Upper lobe of left lung (tissue), 6 donors: ENCODE results near the gene PCNP. TPM values are rescaled to one million over a fixed set of nuclear protein-coding genes. Genes with fewer than 3 reads are reported as not detected.
"Not testable (repeated sequence)": the region's sequence is repeated elsewhere in the genome, so short reads cannot be mapped to it uniquely, and the experiment has no call there.

Source experiments
- ATAC-seq, 2 donors: fragments of 200-7000 bp; cut with Tn5 transposase; one replicate each; pipeline ENCODE4 v1.9.1; 2022; ENCODE audit warnings: mild to moderate bottlenecking in 2 of 2, moderate library complexity in 2 of 2; ENCODE audit not compliant: low FRiP score in 2 of 2
- DNase-seq, 2 donors: peaks; one replicate each; pipeline ENCODE4 v3.0.0-alpha.2; 2019 to 2020
- H3K27ac ChIP-seq, 4 donors: fragments of 200-600 bp; sonication (generic); one replicate each; pipeline ENCODE4 v1.5.1; 2016 to 2019
- H3K27me3 ChIP-seq, 4 donors: fragments of 200-600 bp; sonication (generic); one replicate each; pipeline ENCODE4 v1.5.1; 2017 to 2019
- H3K36me3 ChIP-seq, 4 donors: fragments of 200-600 bp; sonication (generic); one replicate each; pipeline ENCODE4 v1.5.1; 2016 to 2019
- H3K4me1 ChIP-seq, 4 donors: fragments of 200-600 bp; sonication (generic); one replicate each; pipeline ENCODE4 v1.5.1; 2018 to 2019
- H3K4me3 ChIP-seq, 4 donors: fragments of 200-600 bp; sonication (generic); one replicate each; pipeline ENCODE4 v1.5.1; 2017 to 2019; ENCODE audit warnings: mild to moderate bottlenecking in 2 of 4, moderate library complexity in 1 of 4
- H3K9me3 ChIP-seq, 4 donors: fragments of 200-600 bp; sonication (generic); one replicate each; pipeline ENCODE4 v1.5.1; 2018 to 2019
- EP300 ChIP-seq, 4 donors: sonication (generic); formaldehyde crosslinking; IDR thresholded peaks; one replicate each; pipeline ENCODE4 v1.5.1; 2017; ENCODE audit warnings: antibody characterized with exemption in 4 of 4, control low read depth in 2 of 4
- POLR2A ChIP-seq, 4 donors: fragments of 450-650 bp; IDR thresholded peaks; one replicate each; pipeline ENCODE4 v1.5.1; 2016 to 2017; ENCODE audit warnings: antibody characterized with exemption in 4 of 4, mild to moderate bottlenecking in 2 of 4
- POLR2AphosphoS5 ChIP-seq, 2 donors: sonication (generic); formaldehyde crosslinking; IDR thresholded peaks; one replicate each; pipeline ENCODE4 v1.5.1; 2017; ENCODE audit warnings: antibody characterized with exemption in 2 of 2
- WGBS, 2 donors: methylation state at CpG; one replicate each; pipeline ENCODE4 v1.1.5; 2017 to 2018; 5-methylcytosine and 5-hydroxymethylcytosine counted together
- total RNA-seq, 6 donors: library from RNA; depleted of rRNA in 4 of 6; stranded (reverse); fragments of >200 nt in 4 of 6; gene quantifications; one replicate each; pipeline versions ENCODE4 v1.1.0 to v1.2.1, GENCODE V29; 2016 to 2021
- TF ChIP-seq, protein P1 (sequence below), 6 experiments: fragments of 450-650 bp in 4 of 6; fragments of 200-600 bp in 2 of 6; sonication (generic) in 2 of 6; IDR thresholded peaks; one replicate each; pipeline ENCODE4 v1.5.1; 2016 to 2019; ENCODE audit warnings: antibody characterized with exemption in 6 of 6
- donor health status: DM: no; HTN: no; CAD: no; lungs with moderate emphysema.
- donor health status: DM: no; HTN: yes; CAD: no; lungs with severe emphysema.

Gene PCNP
- total RNA-seq, 6 donors from 2014 or later, result 52.2 to 160 (median 96.0) TPM

DNA sequence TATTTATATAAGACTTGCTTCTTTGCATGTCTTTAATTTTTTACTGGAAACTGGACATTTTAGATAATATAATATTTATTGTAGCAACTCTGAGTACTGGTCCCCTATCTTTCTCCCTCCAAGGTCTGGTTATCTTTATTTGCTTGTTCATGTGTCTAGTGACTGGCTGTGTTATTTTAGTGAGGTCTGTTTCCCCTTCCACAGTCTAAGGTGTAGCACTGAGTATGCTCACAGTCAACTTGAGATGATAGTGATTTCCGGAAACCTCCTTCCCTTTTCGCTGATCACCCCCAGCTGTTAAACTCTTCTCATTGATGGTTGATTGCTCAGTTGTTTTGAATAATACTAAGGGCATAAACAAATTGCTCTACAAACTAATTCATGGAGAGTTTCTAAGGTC, 37.0 kb downstream of the PCNP start:
- H3K9me3 ChIP-seq, result no peaks in the 10 kb centered on the region
- no peaks in the 10 kb centered on the region for H3K4me1 ChIP-seq
- H3K4me3 ChIP-seq, result no peak overlapping the region
- no peak for DNase-seq
- TF ChIP-seq EP300 (IDR thresholded peaks at IDR 0.05) (no peak), POLR2A (IDR thresholded peaks at IDR 0.05) (no peak), POLR2AphosphoS5 (IDR thresholded peaks at IDR 0.05) (no peak)
- TF ChIP-seq, protein P1, sequence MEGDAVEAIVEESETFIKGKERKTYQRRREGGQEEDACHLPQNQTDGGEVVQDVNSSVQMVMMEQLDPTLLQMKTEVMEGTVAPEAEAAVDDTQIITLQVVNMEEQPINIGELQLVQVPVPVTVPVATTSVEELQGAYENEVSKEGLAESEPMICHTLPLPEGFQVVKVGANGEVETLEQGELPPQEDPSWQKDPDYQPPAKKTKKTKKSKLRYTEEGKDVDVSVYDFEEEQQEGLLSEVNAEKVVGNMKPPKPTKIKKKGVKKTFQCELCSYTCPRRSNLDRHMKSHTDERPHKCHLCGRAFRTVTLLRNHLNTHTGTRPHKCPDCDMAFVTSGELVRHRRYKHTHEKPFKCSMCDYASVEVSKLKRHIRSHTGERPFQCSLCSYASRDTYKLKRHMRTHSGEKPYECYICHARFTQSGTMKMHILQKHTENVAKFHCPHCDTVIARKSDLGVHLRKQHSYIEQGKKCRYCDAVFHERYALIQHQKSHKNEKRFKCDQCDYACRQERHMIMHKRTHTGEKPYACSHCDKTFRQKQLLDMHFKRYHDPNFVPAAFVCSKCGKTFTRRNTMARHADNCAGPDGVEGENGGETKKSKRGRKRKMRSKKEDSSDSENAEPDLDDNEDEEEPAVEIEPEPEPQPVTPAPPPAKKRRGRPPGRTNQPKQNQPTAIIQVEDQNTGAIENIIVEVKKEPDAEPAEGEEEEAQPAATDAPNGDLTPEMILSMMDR (IDR thresholded peaks at IDR 0.05), result no peak
- 80 to 93% methylated on average over 2 of the region's 2 CpGs for WGBS, 2 donors
- H3K27me3 ChIP-seq, result no peaks in the 10 kb centered on the region
- no peaks in the 10 kb centered on the region for H3K36me3 ChIP-seq
- no peak overlapping the region for H3K27ac ChIP-seq
- no peak for ATAC-seq

GRCh38 chr3:101613014-101613413, 39.0 kb downstream of the PCNP start:
- ATAC-seq, H3K27me3 ChIP-seq, H3K27ac ChIP-seq, DNase-seq, H3K9me3 ChIP-seq, H3K4me3 ChIP-seq, H3K36me3 ChIP-seq, H3K4me1 ChIP-seq: not testable (repeated sequence)
- WGBS, 2 donors, result 90% methylated on average over 8 to 9 of the region's 9 CpGs

DNA sequence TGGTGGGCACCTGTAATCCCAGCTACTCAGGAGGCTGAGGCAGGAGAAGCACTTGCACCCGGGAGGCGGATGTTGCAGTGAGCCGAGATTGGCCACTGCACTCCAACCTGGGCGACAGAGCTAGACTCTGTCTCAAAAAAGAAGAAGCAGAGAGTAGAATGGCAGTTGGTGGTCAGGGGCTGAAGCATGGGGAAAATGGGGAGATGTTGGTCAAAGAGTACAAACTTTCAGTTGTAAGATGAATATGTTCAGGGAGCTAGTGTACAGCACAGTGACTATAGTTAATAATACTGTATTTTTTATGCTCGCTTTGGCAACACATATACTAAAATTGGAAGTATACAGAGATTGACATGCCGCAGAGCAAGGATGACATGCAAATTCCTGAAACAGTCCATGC, 41.5 kb downstream of the PCNP start:
- no peaks in the 10 kb centered on the region for H3K4me1 ChIP-seq
- no peak overlapping the region for H3K4me3 ChIP-seq
- WGBS, 2 donors, result 91 to 92% methylated on average over 6 of the region's 6 CpGs
- H3K36me3 ChIP-seq, result no peaks in the 10 kb centered on the region
- ATAC-seq (no peak), DNase-seq (no peak)
- no peak overlapping the region for H3K27ac ChIP-seq
- TF ChIP-seq POLR2A (IDR thresholded peaks at IDR 0.05), result no peak
- H3K27me3 ChIP-seq, result no peaks in the 10 kb centered on the region
- no peaks in the 10 kb centered on the region for H3K9me3 ChIP-seq

DNA sequence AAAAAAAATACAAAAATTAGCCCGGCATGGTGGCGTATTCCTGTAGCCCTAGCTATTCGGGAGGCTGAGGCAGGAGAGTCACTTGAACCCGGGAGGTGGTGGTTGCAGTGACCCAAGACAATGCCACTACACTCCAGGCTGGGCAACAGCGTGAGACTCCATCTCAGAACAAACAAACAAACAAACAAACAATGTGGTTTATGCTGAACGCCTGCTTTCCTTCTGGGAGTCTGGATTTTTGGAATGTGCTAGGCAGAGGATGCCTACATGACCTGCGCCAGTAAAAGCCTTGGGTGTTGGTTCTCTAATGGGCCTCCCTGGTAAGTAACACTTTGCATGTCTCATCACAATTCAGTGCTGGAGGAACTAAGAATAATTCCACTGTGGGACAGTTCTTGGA, 43.5 kb downstream of the PCNP start:
- ATAC-seq (no peak), DNase-seq (no peak)
- no peak overlapping the region for H3K27ac ChIP-seq
- TF ChIP-seq POLR2A (IDR thresholded peaks at IDR 0.05) (no peak), POLR2AphosphoS5 (IDR thresholded peaks at IDR 0.05) (no peak), EP300 (IDR thresholded peaks at IDR 0.05) (no peak)
- TF ChIP-seq, protein P1 (IDR thresholded peaks at IDR 0.05), result no peak
- no peaks in the 10 kb centered on the region for H3K4me1 ChIP-seq
- no peak overlapping the region for H3K4me3 ChIP-seq
- H3K9me3 ChIP-seq, result no peaks in the 10 kb centered on the region
- H3K27me3 ChIP-seq, result no peaks in the 10 kb centered on the region
- WGBS, 2 donors, result 89 to 90% methylated on average over 7 of the region's 7 CpGs
- no peaks in the 10 kb centered on the region for H3K36me3 ChIP-seq

GRCh38 chr3:101618726-101619125, 44.7 kb downstream of the PCNP start:
- no peaks in the 10 kb centered on the region for H3K36me3 ChIP-seq

GRCh38 chr3:101619734-101620133, 45.8 kb downstream of the PCNP start:
- no peak for DNase-seq

More at GRCh38 chr3:101618726-101619125, 44.7 kb downstream of the PCNP start:
- 69 to 86% methylated on average over 1 of the region's 1 CpG for WGBS, 2 donors
- Histone ChIP-seq H3K4me1 (no peaks in the 10 kb centered on the region), H3K4me3 (no peak overlapping the region), H3K27ac (no peak overlapping the region), H3K27me3 (no peaks in the 10 kb centered on the region), H3K9me3 (no peaks in the 10 kb centered on the region)
- DNase-seq, result no peak
- ATAC-seq, result no peak
- TF ChIP-seq, protein P1 (IDR thresholded peaks at IDR 0.05), result no peak
- no peak for TF ChIP-seq POLR2AphosphoS5 (IDR thresholded peaks at IDR 0.05)
- no peak for TF ChIP-seq EP300 (IDR thresholded peaks at IDR 0.05)
- TF ChIP-seq POLR2A (IDR thresholded peaks at IDR 0.05), result no peak

More at GRCh38 chr3:101619734-101620133, 45.8 kb downstream of the PCNP start:
- TF ChIP-seq POLR2AphosphoS5 (IDR thresholded peaks at IDR 0.05) (no peak), POLR2A (IDR thresholded peaks at IDR 0.05) (no peak), EP300 (IDR thresholded peaks at IDR 0.05) (no peak)
- TF ChIP-seq, protein P1 (IDR thresholded peaks at IDR 0.05), result no peak
- no peak overlapping the region for H3K4me3 ChIP-seq
- no peaks in the 10 kb centered on the region for H3K9me3 ChIP-seq
- WGBS, 2 donors, result 89 to 94% methylated on average over 3 of the region's 3 CpGs
- H3K27me3 ChIP-seq, result no peaks in the 10 kb centered on the region
- H3K4me1 ChIP-seq, result no peaks in the 10 kb centered on the region
- H3K36me3 ChIP-seq, result no peaks in the 10 kb centered on the region
- ATAC-seq, result no peak
- no peak overlapping the region for H3K27ac ChIP-seq
